SU-DHL-6 (cell line): ENCODE measurements around the gene CENPO.

Experiments
- H2AFZ ChIP-seq: fragments of 200-600 bp; sonication (generic); 2 replicates; pipeline ENCODE4 v1.6.1; 2014; ENCODE audit warnings: low read depth, mild to moderate bottlenecking, moderate library complexity, mixed read lengths, antibody characterized with exemption, low read length; ENCODE audit not compliant: severe bottlenecking
- H3F3A ChIP-seq: fragments of 200-600 bp; shearing (Covaris generic); 2 replicates; pipeline ENCODE4 v1.6.0; 2016; ENCODE audit warnings: antibody characterized with exemption, mild to moderate bottlenecking; ENCODE audit not compliant: insufficient read depth
- H3K27ac ChIP-seq: fragments of 200-600 bp; sonication (generic); 2 replicates; pipeline ENCODE4 v1.5.1; 2016; ENCODE audit warnings: low read depth, mild to moderate bottlenecking, low read length, moderate library complexity, mixed read lengths
- H3K27me3 ChIP-seq: fragments of 200-600 bp; sonication (generic), shearing (Covaris generic); 2 replicates; pipeline ENCODE4 v1.6.0; 2014; ENCODE audit warnings: mild to moderate bottlenecking, low read length
- H3K36me3 ChIP-seq: fragments of 200-600 bp; sonication (generic); 2 replicates; pipeline ENCODE4 v1.6.1; 2014; ENCODE audit warnings: mild to moderate bottlenecking, low read length, mixed read lengths
- H3K4me2 ChIP-seq: fragments of 300-600, 200-600 bp; shearing (Covaris generic), sonication (generic); 2 replicates; pipeline ENCODE4 v1.6.0; 2014; ENCODE audit warnings: low read length, low read depth, mild to moderate bottlenecking; ENCODE audit not compliant: poor library complexity, severe bottlenecking
- H3K4me3 ChIP-seq: fragments of 200-600 bp; sonication (generic); 2 replicates; pipeline ENCODE4 v1.5.1; 2014; ENCODE audit warnings: antibody characterized with exemption, low read length, mild to moderate bottlenecking, mixed read lengths; ENCODE audit not compliant: insufficient read depth, poor library complexity, severe bottlenecking
- H3K79me2 ChIP-seq: fragments of 200-600 bp; sonication (generic); 2 replicates; pipeline ENCODE4 v1.6.1; 2014; ENCODE audit warnings: mild to moderate bottlenecking, low read length, moderate library complexity; ENCODE audit not compliant: insufficient read depth
- H3K9ac ChIP-seq: fragments of 200-600 bp; sonication (generic); 2 replicates; pipeline ENCODE4 v1.7.0; 2014; ENCODE audit warnings: mild to moderate bottlenecking, low read length
- H3K9me2 ChIP-seq: fragments of 200-600 bp; sonication (generic); replicated peaks from 2 replicates; pipeline ENCODE4 v1.6.1; 2014; ENCODE audit warnings: low read length; ENCODE audit not compliant: insufficient read depth
- H3K9me3 ChIP-seq: fragments of 200-600 bp; sonication (generic); 2 replicates; pipeline ENCODE4 v1.6.1; 2014; ENCODE audit warnings: low read length, mixed read lengths; ENCODE audit not compliant: insufficient read depth
- H4K20me1 ChIP-seq: fragments of 200-600 bp; sonication (generic); 2 replicates; pipeline ENCODE4 v1.6.1; 2014; ENCODE audit warnings: low read depth, mild to moderate bottlenecking, antibody characterized with exemption, low read length, moderate library complexity, mixed read lengths
- CTCF ChIP-seq: fragments of 200-600 bp; sonication (generic); IDR thresholded peaks from one replicate; pipeline ENCODE4 v1.5.1; 2017; ENCODE audit warnings: antibody characterized with exemption, mild to moderate bottlenecking, low read length, moderate library complexity; ENCODE audit not compliant: insufficient read depth, poor library complexity, severe bottlenecking
- EZH2phosphoT487 ChIP-seq: fragments of 200-600 bp; sonication (generic), shearing (Covaris generic); conservative IDR thresholded peaks from 2 replicates; pipeline ENCODE4 v1.6.1; 2018; ENCODE audit warnings: mild to moderate bottlenecking, antibody characterized with exemption, low read length, moderate library complexity, mixed read lengths

Gene CENPO

GRCh38 chr2:24832073-24832461 is 38.8 kb downstream of the CENPO start:
- H3K79me2 ChIP-seq: no peaks in the 10 kb centered on the region
- H3K9ac ChIP-seq: no peak overlapping the region
- no peaks in the 10 kb centered on the region for H3K9me3 ChIP-seq
- H3K27me3 ChIP-seq: no peaks in the 10 kb centered on the region
- no peak overlapping the region for H3K4me3 ChIP-seq
- H3K4me2 ChIP-seq: no peak overlapping the region
- no peak overlapping the region for H3K27ac ChIP-seq
- no peak overlapping the region for H2AFZ ChIP-seq
- H3K9me2 ChIP-seq: no peaks in the 10 kb centered on the region
- H3F3A ChIP-seq: no peaks in the 10 kb centered on the region
- H3K36me3 ChIP-seq: no peaks in the 10 kb centered on the region
- H4K20me1 ChIP-seq: no peaks in the 10 kb centered on the region
- TF ChIP-seq CTCF: no peak
- TF ChIP-seq EZH2phosphoT487: no peak

GRCh38 chr2:24832521-24832920 is 39.3 kb downstream of the CENPO start:
- no peaks in the 10 kb centered on the region for H3K27me3 ChIP-seq
- TF ChIP-seq EZH2phosphoT487 (no peak), CTCF (no peak)
- no peaks in the 10 kb centered on the region for H3K9me2 ChIP-seq
- no peaks in the 10 kb centered on the region for H3K36me3 ChIP-seq
- no peaks in the 10 kb centered on the region for H3K9me3 ChIP-seq
- no peak overlapping the region for H3K9ac ChIP-seq
- no peaks in the 10 kb centered on the region for H3F3A ChIP-seq
- H3K79me2 ChIP-seq: no peaks in the 10 kb centered on the region
- no peak overlapping the region for H3K4me3 ChIP-seq
- H4K20me1 ChIP-seq: no peaks in the 10 kb centered on the region
- H3K27ac ChIP-seq: no peak overlapping the region
- no peak overlapping the region for H3K4me2 ChIP-seq
- no peak overlapping the region for H2AFZ ChIP-seq

GRCh38 chr2:24832931-24833701 is 39.9 kb downstream of the CENPO start:
- H3K9me2 ChIP-seq: no peaks in the 10 kb centered on the region
- H3K36me3 ChIP-seq: no peaks in the 10 kb centered on the region
- H3K4me3 ChIP-seq: no peak overlapping the region
- no peaks in the 10 kb centered on the region for H3F3A ChIP-seq
- H3K9ac ChIP-seq: no peak overlapping the region
- H3K27me3 ChIP-seq: no peaks in the 10 kb centered on the region
- H3K79me2 ChIP-seq: no peaks in the 10 kb centered on the region
- H3K9me3 ChIP-seq: no peaks in the 10 kb centered on the region
- H3K27ac ChIP-seq: no peak overlapping the region
- no peak for TF ChIP-seq CTCF
- TF ChIP-seq EZH2phosphoT487: no peak
- H2AFZ ChIP-seq: no peak overlapping the region
- no peaks in the 10 kb centered on the region for H4K20me1 ChIP-seq
- H3K4me2 ChIP-seq: no peak overlapping the region
